MV-4-11 (cell line): Measurements from ENCODE around the gene RPRD1B.

Experiments
- DNase-seq: peaks from one replicate; lab custom pipeline; 2025; lab: John Stamatoyannopoulos, UW

Gene RPRD1B

DNA sequence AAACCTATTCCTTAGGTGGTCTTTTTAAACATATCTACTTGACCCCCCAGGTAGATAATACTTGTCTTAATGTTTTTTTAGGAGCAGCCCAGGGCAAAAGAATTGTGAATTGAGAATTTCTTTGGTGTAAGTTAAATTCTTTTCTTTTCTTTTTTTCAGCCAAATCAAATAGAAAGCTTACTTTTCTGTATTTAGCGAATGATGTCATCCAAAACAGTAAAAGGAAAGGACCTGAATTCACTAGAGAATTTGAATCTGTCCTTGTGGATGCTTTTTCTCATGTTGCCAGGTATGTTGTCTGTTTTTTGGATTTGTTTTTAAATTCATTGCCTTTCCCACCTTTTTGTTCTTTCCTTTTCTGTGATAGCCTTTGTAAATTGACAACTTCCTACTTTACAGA, 6.7 kb downstream of the RPRD1B start:
- no peak for DNase-seq

DNA sequence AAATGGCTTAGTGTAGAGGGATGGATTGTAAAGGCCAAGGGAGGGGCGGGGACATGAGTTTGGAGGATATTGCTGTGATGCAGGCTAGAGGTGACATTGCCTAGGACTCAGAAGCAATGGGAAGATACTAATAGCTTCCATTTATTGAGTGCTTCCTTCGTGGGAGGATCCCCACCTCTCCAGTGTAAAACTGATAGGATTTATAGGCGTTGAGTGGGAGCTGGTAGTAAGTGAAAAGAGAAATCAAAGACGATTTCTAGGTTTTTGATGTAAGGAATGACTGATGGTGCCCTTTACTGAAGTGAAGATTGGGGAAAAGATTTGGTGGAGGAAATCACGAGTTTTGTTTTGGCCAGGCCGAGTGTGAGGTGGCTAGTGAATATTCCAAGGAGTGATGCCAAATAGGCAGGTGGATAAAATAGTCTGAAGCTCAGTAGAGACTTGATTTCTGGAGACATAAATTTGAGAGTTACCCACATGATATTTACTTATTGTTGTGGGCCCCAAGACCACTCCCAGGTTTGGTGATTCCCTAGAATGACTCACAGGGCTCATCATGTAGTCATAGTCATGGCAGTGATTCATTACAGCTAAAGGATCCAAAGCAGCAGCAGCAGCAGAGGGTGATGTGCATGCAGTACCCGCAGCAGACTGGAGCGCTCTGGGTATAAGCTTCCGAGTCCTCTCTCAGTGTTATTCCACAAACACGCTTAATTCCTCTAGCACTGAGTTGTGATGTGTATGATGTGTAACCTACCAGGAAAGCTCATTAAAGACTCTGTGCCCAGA, 10.2 kb downstream of the RPRD1B start:
- no peak for DNase-seq

- DNase-seq = no peak
Observed at GRCh38 chr20:38044685-38045084, 11.1 kb downstream of the RPRD1B start.

DNA sequence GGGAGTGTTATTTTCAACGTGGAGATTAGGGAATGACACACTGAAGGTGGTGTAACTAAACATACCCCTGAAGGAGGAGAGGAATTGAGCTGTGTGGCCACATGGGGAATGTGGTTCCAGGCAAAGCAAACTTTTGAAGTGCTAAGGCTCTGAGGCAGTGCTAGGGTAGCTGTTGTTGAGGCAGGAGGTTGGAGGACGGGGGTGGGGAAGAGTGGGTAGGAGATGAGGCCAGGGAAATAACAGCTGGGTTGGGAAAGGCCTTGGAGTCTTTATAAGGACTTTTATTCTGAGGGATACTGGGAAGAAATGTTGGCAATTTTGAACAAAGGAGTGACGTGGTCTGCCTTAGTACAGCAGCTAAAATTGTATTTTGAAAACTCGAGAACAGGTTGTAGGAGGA, 13.0 kb downstream of the RPRD1B start:
- no peak for DNase-seq

GRCh38 chr20:38049800-38050199, 16.3 kb downstream of the RPRD1B start:
- DNase-seq = no peak

GRCh38 chr20:38050686-38051085, 17.1 kb downstream of the RPRD1B start:
- no peak for DNase-seq

DNA sequence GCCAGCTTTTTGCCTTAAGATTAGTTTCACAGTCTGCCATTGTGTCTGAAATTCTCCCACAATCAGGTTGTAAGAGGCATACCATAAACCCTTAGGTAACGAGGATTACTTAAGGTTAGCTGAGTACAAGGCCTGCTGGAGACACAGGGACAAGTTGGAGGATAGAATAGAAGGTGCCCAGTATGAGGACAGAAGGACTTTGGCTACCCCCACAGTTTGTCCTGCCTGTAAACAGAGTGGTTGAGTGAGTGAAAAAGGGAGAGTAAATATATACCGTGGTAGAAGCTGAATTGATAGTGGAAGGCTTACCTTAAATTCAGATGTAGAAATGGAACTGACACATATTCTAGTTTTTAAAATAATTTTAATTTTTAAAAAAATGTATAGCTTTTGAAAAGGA, 19.3 kb downstream of the RPRD1B start:
- DNase-seq = no peak

DNA sequence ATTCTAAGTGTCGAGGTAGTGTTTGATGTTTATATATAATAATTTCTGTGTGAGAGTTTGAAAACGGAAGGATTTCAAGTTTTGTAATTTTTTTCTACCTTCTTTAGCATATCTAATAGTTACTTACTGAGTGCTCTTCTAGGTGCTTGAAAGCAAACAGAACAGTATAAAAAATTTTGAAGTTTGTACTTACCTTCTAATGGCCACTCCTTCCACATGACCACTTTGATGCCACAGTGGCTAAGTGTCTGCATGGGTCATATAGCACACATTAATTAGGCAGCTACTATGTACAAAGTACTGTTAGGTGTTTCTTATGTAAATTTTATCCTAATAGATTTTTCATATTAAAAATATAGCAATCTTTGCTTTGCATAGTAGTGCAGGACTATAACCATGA, 21.1 kb downstream of the RPRD1B start:
- no peak for DNase-seq

- DNase-seq = no peak
Observed at GRCh38 chr20:38055294-38055693, 21.7 kb downstream of the RPRD1B start.

DNA sequence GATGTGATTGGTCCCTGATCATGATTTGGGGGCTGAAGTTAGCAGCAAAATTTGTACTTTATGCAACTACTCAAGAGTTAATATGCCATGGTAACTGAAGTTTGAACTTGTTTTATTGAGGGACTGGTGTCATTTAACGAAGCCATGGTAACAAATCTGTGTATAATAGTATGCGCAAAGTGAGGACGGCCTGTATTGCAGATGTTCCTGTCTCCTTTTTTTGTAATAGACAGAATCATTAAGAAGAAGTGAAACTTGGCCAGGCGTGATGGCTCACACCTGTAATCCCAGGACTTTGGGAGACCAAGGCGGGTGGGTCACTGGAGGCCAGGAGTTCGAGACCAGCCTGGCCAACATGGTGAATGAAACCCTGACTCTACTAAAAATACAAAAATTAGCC, 22.3 kb downstream of the RPRD1B start:
- DNase-seq = no peak

- DNase-seq = peak; percentile 63
Observed at GRCh38 chr20:38057351-38057972, 23.9 kb downstream of the RPRD1B start.

GRCh38 chr20:38059832-38060231, 26.3 kb downstream of the RPRD1B start:
- DNase-seq = no peak

DNA sequence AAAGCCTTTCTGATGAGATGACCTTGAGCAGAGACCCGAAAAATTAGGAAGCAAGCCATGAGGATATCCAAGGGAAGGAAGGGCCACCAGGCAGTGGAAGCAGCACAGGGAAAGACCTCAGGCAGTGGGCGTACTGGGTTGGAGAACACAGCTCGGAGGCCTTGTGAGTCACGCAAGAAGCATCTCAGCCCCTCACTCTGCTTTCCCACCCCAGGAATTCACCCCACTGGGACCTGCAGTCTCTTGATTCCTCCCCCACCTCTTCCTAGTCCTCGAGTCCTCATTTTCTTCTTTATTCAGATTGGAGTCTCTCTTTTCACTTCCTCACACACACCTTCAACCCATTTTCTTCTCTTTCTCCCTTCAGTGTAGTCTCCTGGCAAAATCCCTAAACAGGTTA, 27.0 kb downstream of the RPRD1B start:
- no peak for DNase-seq

DNA sequence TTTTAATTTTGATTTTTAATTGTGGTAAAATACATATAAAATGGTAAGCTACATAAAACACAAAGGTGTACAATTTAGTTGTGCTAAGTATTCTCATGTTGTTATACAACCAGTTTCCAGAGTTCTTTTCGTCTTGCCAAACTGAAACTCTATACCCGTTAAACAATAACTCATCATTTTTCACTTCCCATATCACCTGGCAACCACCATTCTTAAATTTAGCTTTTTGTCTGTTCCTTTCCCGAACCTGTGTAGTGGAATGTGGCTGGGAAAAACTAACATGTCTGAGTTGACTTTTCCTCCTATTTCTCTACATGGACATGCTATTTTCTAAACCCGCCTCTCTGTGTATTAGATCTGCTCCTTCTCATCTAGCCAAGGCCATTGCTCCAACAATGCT, 27.6 kb downstream of the RPRD1B start:
- DNase-seq = no peak

GRCh38 chr20:38062890-38063289, 29.3 kb downstream of the RPRD1B start:
- no peak for DNase-seq

GRCh38 chr20:38063911-38064530, 30.5 kb downstream of the RPRD1B start:
- no peak for DNase-seq

DNA sequence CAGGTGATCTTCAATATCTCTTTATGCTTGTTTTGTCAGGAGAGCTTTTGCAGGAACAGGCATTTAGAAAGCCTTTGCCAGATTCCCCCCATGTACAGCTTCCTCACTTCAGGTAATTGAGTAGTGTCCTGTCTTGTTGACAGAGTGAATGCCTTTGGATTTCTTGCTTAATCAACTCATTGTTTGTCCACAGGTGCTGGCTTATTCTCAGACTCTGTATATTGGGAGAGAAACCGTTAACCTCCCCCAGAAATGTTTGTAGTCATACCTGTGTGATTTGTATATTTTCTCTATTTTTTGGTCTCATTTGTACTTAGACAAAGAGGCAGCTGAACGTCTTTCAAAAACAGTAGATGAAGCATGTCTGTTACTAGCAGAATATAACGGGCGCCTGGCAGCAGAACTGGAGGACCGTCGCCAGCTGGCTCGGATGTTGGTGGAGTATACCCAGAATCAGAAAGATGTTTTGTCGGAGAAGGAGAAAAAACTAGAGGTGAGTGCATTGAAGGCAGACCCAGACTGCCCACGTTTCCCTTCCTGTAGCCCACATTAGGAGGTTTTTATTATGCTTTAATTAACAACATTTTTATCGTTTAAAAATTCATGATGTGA, 32.3 kb downstream of the RPRD1B start:
- no peak for DNase-seq

GRCh38 chr20:38066969-38067716, 33.6 kb downstream of the RPRD1B start:
- no peak for DNase-seq

- no peak for DNase-seq
Observed at GRCh38 chr20:38067717-38068365, 34.3 kb downstream of the RPRD1B start.

DNA sequence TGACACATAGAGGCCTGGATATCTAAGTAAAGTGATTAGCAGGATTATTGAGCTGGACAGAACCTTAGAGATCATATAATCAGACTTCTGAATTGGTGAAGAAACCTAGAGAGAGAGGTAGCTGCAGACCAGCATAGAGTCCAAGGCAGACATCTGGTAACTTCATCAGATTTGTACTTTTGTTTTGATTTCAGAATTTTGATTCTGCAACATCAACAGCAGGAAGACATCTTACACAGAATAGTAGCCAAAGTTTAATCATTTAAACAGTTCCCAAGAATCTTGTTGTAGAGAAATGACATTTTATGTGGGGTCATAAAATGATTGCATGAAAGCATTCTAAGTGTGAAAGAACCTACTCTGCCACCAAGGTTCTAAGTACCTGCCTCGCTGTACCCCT, 39.4 kb downstream of the RPRD1B start:
- no peak for DNase-seq

DNA sequence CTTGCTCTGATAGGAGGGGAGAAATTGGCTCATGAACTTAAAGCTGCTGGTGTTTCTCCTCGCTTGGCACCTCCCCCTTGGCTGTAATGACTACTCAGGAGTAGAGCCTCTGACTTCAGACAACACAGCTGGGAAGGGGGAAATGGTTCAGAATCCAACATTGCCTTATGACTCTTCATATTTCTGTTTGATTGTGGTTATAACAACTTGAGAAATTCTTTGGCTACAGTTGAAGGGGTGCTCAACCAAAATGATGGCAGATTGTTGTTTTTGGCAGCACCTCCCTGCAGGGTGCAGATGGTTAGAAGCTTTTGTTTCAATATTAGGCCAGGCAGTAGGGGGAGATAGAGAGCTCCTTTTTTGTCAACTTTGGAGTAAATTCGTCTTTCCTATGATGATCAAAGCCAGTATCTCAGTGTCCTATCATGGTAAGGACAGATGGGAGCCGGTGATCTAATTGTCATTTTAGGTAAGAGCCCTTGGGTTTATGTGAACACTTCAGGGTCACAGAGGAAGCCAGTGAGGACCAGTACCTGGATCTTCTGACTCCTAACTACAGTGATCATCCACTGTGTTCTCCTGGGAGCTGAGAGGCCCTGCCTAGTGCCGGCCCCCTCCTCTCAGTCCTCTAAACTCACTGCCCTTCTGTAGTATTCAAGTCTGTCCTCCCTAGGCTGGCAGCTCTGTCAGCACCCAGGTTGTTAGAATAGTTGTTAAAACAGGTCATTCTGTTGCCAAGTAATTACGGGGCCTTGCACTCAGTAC, 39.9 kb downstream of the RPRD1B start:
- no peak for DNase-seq
